Mammary epithelial cell (primary cell): ENCODE measurements around the gene NT5M.

Experiments used
- CTCF ChIP-seq, 2 donors: IDR thresholded peaks in 1 of 2; conservative IDR thresholded peaks in 1 of 2; 2 replicates each; pipeline ENCODE4 v1.5.1; 2011 to 2012; ENCODE audit warnings: inconsistent platforms in 2 of 2, low read length in 2 of 2, mild to moderate bottlenecking in 2 of 2, control low read depth in 1 of 2, low read depth in 1 of 2; ENCODE audit not compliant: insufficient read depth in 1 of 2; ENCODE audit errors: extremely low read depth in 1 of 2
- EZH2 ChIP-seq: IDR thresholded peaks from 2 replicates; pipeline ENCODE4 v1.6.1; 2012; ENCODE audit warnings: low read length, inconsistent platforms, borderline replicate concordance

GRCh38 chr17:17382065-17382459 is 78.9 kb downstream of the NT5M start:
- TF ChIP-seq CTCF (conservative IDR thresholded peaks at IDR 0.05 in 1 of 2, IDR thresholded peaks at IDR 0.05 in 1 of 2; ENCODE audit: extremely low read depth in 1 of 2, insufficient read depth in 1 of 2, low read depth in 1 of 2, low read length in 2 of 2) (no peak), EZH2 (no peak)
